Measurements from ENCODE around the gene CRADD.

Gene CRADD

DNA sequence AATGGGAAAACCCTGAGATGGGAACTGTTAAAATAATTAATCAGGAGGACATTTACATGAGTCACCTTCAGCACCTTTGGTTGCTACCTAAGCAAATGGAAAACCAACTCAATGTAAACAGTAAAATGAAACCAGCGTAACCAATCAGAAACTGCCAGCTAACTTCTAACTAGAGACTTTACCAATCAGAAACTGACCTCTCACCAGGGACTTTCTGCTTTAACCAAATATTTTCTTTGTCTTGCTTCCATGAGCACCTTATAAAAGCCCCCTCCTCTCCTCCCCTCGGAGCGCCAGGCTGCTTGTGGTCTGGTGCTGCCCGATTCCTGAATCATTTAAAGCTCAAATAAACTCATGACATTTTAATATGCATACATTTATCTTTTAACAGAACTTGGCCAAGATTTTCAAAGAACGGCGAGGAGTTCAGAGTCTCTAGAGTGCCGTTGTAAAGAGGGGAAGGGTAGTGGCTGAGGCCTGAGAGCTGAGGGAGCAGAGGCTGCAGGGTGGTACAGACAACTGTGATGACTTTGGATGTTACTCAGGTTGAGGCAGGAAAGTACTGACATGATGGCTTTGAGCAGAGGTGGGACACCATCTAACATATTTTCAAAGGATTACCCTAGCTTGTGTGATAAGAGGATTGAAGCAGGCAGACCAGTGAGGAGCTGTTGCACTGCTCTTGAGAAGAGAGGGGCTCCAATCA, 183.6 kb downstream of the CRADD start (continued):
- TF ChIP-seq, protein P1, sequence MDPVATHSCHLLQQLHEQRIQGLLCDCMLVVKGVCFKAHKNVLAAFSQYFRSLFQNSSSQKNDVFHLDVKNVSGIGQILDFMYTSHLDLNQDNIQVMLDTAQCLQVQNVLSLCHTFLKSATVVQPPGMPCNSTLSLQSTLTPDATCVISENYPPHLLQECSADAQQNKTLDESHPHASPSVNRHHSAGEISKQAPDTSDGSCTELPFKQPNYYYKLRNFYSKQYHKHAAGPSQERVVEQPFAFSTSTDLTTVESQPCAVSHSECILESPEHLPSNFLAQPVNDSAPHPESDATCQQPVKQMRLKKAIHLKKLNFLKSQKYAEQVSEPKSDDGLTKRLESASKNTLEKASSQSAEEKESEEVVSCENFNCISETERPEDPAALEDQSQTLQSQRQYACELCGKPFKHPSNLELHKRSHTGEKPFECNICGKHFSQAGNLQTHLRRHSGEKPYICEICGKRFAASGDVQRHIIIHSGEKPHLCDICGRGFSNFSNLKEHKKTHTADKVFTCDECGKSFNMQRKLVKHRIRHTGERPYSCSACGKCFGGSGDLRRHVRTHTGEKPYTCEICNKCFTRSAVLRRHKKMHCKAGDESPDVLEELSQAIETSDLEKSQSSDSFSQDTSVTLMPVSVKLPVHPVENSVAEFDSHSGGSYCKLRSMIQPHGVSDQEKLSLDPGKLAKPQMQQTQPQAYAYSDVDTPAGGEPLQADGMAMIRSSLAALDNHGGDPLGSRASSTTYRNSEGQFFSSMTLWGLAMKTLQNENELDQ (tag by site-specific recombination; IDR thresholded peaks at IDR 0.05; ENCODE audit: low read depth) = no peak
- TF ChIP-seq ZNF544 (tag by site-specific recombination; IDR thresholded peaks at IDR 0.05) (no peak), ZNF112 (tag by site-specific recombination; IDR thresholded peaks at IDR 0.05) (no peak), ZBTB1 (tag by site-specific recombination; IDR thresholded peaks at IDR 0.05) (no peak), YY1 (tag by site-specific recombination; IDR thresholded peaks at IDR 0.05) (no peak), PRDM1 (tag by site-specific recombination; IDR thresholded peaks at IDR 0.05) (no peak), ZBTB8A (tag by site-specific recombination; IDR thresholded peaks at IDR 0.05) (no peak)
- TF ChIP-seq, protein P2, sequence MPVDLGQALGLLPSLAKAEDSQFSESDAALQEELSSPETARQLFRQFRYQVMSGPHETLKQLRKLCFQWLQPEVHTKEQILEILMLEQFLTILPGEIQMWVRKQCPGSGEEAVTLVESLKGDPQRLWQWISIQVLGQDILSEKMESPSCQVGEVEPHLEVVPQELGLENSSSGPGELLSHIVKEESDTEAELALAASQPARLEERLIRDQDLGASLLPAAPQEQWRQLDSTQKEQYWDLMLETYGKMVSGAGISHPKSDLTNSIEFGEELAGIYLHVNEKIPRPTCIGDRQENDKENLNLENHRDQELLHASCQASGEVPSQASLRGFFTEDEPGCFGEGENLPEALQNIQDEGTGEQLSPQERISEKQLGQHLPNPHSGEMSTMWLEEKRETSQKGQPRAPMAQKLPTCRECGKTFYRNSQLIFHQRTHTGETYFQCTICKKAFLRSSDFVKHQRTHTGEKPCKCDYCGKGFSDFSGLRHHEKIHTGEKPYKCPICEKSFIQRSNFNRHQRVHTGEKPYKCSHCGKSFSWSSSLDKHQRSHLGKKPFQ (tag by site-specific recombination; IDR thresholded peaks at IDR 0.05) = no peak
- TF ChIP-seq, protein P3, sequence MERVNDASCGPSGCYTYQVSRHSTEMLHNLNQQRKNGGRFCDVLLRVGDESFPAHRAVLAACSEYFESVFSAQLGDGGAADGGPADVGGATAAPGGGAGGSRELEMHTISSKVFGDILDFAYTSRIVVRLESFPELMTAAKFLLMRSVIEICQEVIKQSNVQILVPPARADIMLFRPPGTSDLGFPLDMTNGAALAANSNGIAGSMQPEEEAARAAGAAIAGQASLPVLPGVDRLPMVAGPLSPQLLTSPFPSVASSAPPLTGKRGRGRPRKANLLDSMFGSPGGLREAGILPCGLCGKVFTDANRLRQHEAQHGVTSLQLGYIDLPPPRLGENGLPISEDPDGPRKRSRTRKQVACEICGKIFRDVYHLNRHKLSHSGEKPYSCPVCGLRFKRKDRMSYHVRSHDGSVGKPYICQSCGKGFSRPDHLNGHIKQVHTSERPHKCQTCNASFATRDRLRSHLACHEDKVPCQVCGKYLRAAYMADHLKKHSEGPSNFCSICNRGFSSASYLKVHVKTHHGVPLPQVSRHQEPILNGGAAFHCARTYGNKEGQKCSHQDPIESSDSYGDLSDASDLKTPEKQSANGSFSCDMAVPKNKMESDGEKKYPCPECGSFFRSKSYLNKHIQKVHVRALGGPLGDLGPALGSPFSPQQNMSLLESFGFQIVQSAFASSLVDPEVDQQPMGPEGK (tag by site-specific recombination; IDR thresholded peaks at IDR 0.05) = no peak

DNA sequence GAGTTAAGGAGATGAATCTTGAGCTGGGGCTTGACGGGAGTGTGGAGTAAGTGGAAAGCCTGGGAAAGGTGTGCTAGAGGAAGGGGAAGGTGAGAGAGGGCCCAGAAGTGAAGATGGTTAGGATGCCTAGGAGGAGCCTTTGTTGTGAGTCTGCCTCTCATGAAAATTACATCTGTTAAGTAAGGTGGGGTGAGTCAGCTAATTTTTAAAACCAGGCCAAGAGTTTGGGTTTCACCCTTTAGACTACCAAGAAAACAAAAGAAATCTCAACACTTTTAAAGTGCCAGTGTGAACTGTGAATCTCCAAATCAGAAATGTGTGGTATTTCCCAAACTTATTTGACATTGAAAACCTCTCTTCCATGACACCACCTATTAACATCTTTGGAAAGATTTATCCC, 185.2 kb downstream of the CRADD start:
- Histone ChIP-seq H3K27ac (ENCODE audit: extremely low read depth, low read depth, low read length) (no peak overlapping the region), H3K4me1 (ENCODE audit: control insufficient read depth, insufficient read depth, low read length) (no peaks in the 10 kb centered on the region), H3K36me3 (ENCODE audit: control insufficient read depth in 2 of 2, insufficient read depth in 1 of 2, low read length in 2 of 2) (no peaks in the 10 kb centered on the region), H3K9me3 (ENCODE audit: control insufficient read depth, insufficient read depth, low read depth, low read length) (no peaks in the 10 kb centered on the region; the same call in 1 of the 2 replicates), H3K4me3 (ENCODE audit: low read depth, low read length) (no peak overlapping the region)
- no peak for TF ChIP-seq ZNF654 (tag by site-specific recombination; IDR thresholded peaks at IDR 0.05; ENCODE audit: low read depth)
- TF ChIP-seq ZNF266 (tag by site-specific recombination; IDR thresholded peaks at IDR 0.05; ENCODE audit: low read depth) = no peak
- TF ChIP-seq, protein P4, sequence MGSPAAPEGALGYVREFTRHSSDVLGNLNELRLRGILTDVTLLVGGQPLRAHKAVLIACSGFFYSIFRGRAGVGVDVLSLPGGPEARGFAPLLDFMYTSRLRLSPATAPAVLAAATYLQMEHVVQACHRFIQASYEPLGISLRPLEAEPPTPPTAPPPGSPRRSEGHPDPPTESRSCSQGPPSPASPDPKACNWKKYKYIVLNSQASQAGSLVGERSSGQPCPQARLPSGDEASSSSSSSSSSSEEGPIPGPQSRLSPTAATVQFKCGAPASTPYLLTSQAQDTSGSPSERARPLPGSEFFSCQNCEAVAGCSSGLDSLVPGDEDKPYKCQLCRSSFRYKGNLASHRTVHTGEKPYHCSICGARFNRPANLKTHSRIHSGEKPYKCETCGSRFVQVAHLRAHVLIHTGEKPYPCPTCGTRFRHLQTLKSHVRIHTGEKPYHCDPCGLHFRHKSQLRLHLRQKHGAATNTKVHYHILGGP (tag by site-specific recombination; IDR thresholded peaks at IDR 0.05) = no peak
- TF ChIP-seq YY1 (tag by site-specific recombination; IDR thresholded peaks at IDR 0.05) = no peak
- TF ChIP-seq, protein P5, sequence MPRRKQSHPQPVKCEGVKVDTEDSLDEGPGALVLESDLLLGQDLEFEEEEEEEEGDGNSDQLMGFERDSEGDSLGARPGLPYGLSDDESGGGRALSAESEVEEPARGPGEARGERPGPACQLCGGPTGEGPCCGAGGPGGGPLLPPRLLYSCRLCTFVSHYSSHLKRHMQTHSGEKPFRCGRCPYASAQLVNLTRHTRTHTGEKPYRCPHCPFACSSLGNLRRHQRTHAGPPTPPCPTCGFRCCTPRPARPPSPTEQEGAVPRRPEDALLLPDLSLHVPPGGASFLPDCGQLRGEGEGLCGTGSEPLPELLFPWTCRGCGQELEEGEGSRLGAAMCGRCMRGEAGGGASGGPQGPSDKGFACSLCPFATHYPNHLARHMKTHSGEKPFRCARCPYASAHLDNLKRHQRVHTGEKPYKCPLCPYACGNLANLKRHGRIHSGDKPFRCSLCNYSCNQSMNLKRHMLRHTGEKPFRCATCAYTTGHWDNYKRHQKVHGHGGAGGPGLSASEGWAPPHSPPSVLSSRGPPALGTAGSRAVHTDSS (tag by site-specific recombination; IDR thresholded peaks at IDR 0.05) = no peak
- TF ChIP-seq ZNF555 (tag by site-specific recombination; conservative IDR thresholded peaks at IDR 0.05) = no peak
- no peak for TF ChIP-seq KLF10 (tag by site-specific recombination; IDR thresholded peaks at IDR 0.05)
- TF ChIP-seq GFI1B (tag by site-specific recombination; IDR thresholded peaks at IDR 0.05) = no peak
- no peak for TF ChIP-seq BCL11B (tag by site-specific recombination; IDR thresholded peaks at IDR 0.05; ENCODE audit: low read depth)
- no peak for TF ChIP-seq ZNF549 (tag by site-specific recombination; IDR thresholded peaks at IDR 0.05)
- TF ChIP-seq SALL2 (tag by site-specific recombination; IDR thresholded peaks at IDR 0.05; ENCODE audit: borderline replicate concordance) = no peak
- POLR2A ChIA-PET = no interaction called here
- CTCF ChIA-PET = interaction anchor here (0.6 to 1.1 kb wide), 2 partner anchors 50 to 360 kb away, joined by 3 read pairs; no protein-coding TSS in a partner anchor

Data from HEK293 (cell line).